Neural cell (in vitro differentiated cells): ENCODE measurements around the gene TMEM170A. TPM values are rescaled to one million over a fixed set of nuclear protein-coding genes. Genes with fewer than 3 reads are reported as not detected.

Experiments
- H2AFZ ChIP-seq: fragments of 200-600, 300-800 bp; sonication (generic), shearing (Covaris generic); 2 replicates; pipeline ENCODE4 v1.6.0; 2014; ENCODE audit warnings: low read depth, mild to moderate bottlenecking, antibody characterized with exemption, low read length, moderate library complexity
- H3F3A ChIP-seq: fragments of 200-600 bp; shearing (Covaris generic); 2 replicates; pipeline ENCODE4 v1.6.1; 2016; ENCODE audit warnings: mild to moderate bottlenecking, moderate library complexity, mixed read lengths, antibody characterized with exemption, low read length; ENCODE audit not compliant: insufficient read depth, poor library complexity, severe bottlenecking
- H3K27ac ChIP-seq: fragments of 200-600, 300-800 bp; sonication (generic), shearing (Covaris generic); 2 replicates; pipeline ENCODE4 v1.5.1; 2014; ENCODE audit warnings: mild to moderate bottlenecking, low read length, moderate library complexity
- H3K27me3 ChIP-seq: fragments of 300-800, 200-600 bp; sonication (generic), shearing (Covaris generic); 2 replicates; pipeline ENCODE4 v1.6.0; 2014; ENCODE audit warnings: mild to moderate bottlenecking, low read depth, low read length, moderate library complexity; ENCODE audit not compliant: insufficient read depth
- H3K36me3 ChIP-seq: fragments of 300-800, 200-600 bp; sonication (generic), shearing (Covaris generic); 2 replicates; pipeline ENCODE4 v1.5.1; 2014; ENCODE audit warnings: mild to moderate bottlenecking, antibody characterized with exemption, low read length, moderate library complexity; ENCODE audit not compliant: insufficient read depth
- H3K4me2 ChIP-seq: fragments of 300-800, 200-600 bp; sonication (generic), shearing (Covaris generic); 2 replicates; pipeline ENCODE4 v1.6.0; 2014; ENCODE audit warnings: mild to moderate bottlenecking, low read length
- H3K4me3 ChIP-seq: fragments of 300-800, 200-600 bp; sonication (generic), shearing (Covaris generic); 2 replicates; pipeline ENCODE4 v1.5.1; 2014; ENCODE audit warnings: mild to moderate bottlenecking, low read length, moderate library complexity
- H3K79me2 ChIP-seq: fragments of 200-600 bp; shearing (Covaris generic); replicated peaks from 2 replicates; pipeline ENCODE4 v1.6.0; 2014; ENCODE audit warnings: mild to moderate bottlenecking, low read length, moderate library complexity; ENCODE audit not compliant: insufficient read depth
- H3K9ac ChIP-seq: fragments of 300-800, 200-600 bp; sonication (generic), shearing (Covaris generic); 2 replicates; pipeline ENCODE4 v1.6.1; 2016; ENCODE audit warnings: mild to moderate bottlenecking, low read length, mixed read lengths
- H3K9me2 ChIP-seq: fragments of 200-600 bp; shearing (Covaris generic); 2 replicates; pipeline ENCODE4 v1.6.1; 2016; ENCODE audit warnings: mild to moderate bottlenecking, low read length, mixed read lengths; ENCODE audit not compliant: insufficient read depth
- H3K9me3 ChIP-seq: fragments of 200-600, 300-800 bp; sonication (generic), shearing (Covaris generic); 2 replicates; pipeline ENCODE4 v1.6.1; 2016; ENCODE audit warnings: mild to moderate bottlenecking, mixed run types, low read length, moderate library complexity, mixed read lengths
- H4K20me1 ChIP-seq: fragments of 200-600 bp; shearing (Covaris generic); 2 replicates; pipeline ENCODE4 v1.6.1; 2016; ENCODE audit warnings: mild to moderate bottlenecking, mixed run types; ENCODE audit not compliant: insufficient read depth
- CTCF ChIP-seq: fragments of 450-650 bp; IDR thresholded peaks from 2 replicates; pipeline ENCODE4 v1.5.1; 2014; ENCODE audit warnings: antibody characterized with exemption, mild to moderate bottlenecking, moderate library complexity; ENCODE audit not compliant: poor library complexity, severe bottlenecking
- EP300 ChIP-seq: fragments of 450-650 bp; conservative IDR thresholded peaks from 2 replicates; pipeline ENCODE4 v1.6.1; 2014; ENCODE audit warnings: antibody characterized with exemption, mild to moderate bottlenecking, moderate library complexity; ENCODE audit not compliant: poor library complexity, severe bottlenecking
- EZH2 ChIP-seq: fragments of 200-600, 300-800 bp; shearing (Covaris generic), sonication (generic); IDR thresholded peaks from 2 replicates; pipeline ENCODE4 v1.6.1; 2014; ENCODE audit warnings: antibody characterized with exemption, low read length, borderline replicate concordance, mild to moderate bottlenecking; ENCODE audit not compliant: insufficient read depth, poor library complexity, severe bottlenecking
- MXI1 ChIP-seq: fragments of 450-650 bp; conservative IDR thresholded peaks from 2 replicates; pipeline ENCODE4 v1.6.1; 2014; ENCODE audit warnings: antibody characterized with exemption, mild to moderate bottlenecking; ENCODE audit not compliant: poor library complexity, severe bottlenecking
- POLR2AphosphoS5 ChIP-seq: IDR thresholded peaks from 2 replicates; pipeline ENCODE4 v1.6.1; 2012
- RAD21 ChIP-seq: fragments of 450-650 bp; conservative IDR thresholded peaks from 2 replicates; pipeline ENCODE4 v1.6.1; 2014; ENCODE audit warnings: antibody characterized with exemption, mild to moderate bottlenecking, moderate library complexity
- REST ChIP-seq: IDR thresholded peaks from 2 replicates; pipeline ENCODE4 v1.6.1; 2012; ENCODE audit warnings: borderline replicate concordance
- SMC3 ChIP-seq: fragments of 450-650 bp; conservative IDR thresholded peaks from 2 replicates; pipeline ENCODE4 v1.6.1; 2014; ENCODE audit warnings: antibody characterized with exemption, mild to moderate bottlenecking, moderate library complexity; ENCODE audit not compliant: poor library complexity
- TAF1 ChIP-seq: IDR thresholded peaks from 2 replicates; pipeline ENCODE4 v1.6.1; 2012; ENCODE audit warnings: low read depth
- polyA plus RNA-seq: library from polyadenylated mRNA; depleted of rRNA; stranded (reverse); fragments of >200 nt; gene quantifications from 2 replicates; pipeline ENCODE4 v1.2.3, GENCODE V29; 2014

Gene TMEM170A
- polyA plus RNA-seq, 1 donor from 2014 or later = 35.9 TPM

- no peak overlapping the region for H3K4me2 ChIP-seq
- H3K4me3 ChIP-seq = no peak overlapping the region
These were observed 29.7 kb upstream of the TMEM170A start for GRCh38 chr16:75494184-75494583.

GRCh38 chr16:75491876-75492275 is 27.4 kb upstream of the TMEM170A start:
- Histone ChIP-seq H3K9ac (no peak overlapping the region), H3K4me3 (no peak overlapping the region), H2AFZ (no peak overlapping the region), H3K27me3 (peaks cover 15% of the 10 kb centered on the region), H3K36me3 (no peaks in the 10 kb centered on the region), H3K4me2 (no peak overlapping the region), H3K9me3 (no peaks in the 10 kb centered on the region), H3K9me2 (no peaks in the 10 kb centered on the region), H4K20me1 (no peaks in the 10 kb centered on the region), H3K27ac (no peak overlapping the region), H3K79me2 (no peaks in the 10 kb centered on the region), H3F3A (no peaks in the 10 kb centered on the region)
- TF ChIP-seq TAF1 = no peak

More at GRCh38 chr16:75494184-75494583, 29.7 kb upstream of the TMEM170A start:
- no peak overlapping the region for H3K27ac ChIP-seq
- no peaks in the 10 kb centered on the region for H3K79me2 ChIP-seq
- H3K9me2 ChIP-seq = no peaks in the 10 kb centered on the region
- H3K9ac ChIP-seq = no peak overlapping the region
- no peaks in the 10 kb centered on the region for H3K36me3 ChIP-seq
- no peak overlapping the region for H2AFZ ChIP-seq
- H3K9me3 ChIP-seq = no peaks in the 10 kb centered on the region
- H3F3A ChIP-seq = no peaks in the 10 kb centered on the region
- TF ChIP-seq MXI1 = no peak
- TF ChIP-seq SMC3 = no peak
- TF ChIP-seq REST = no peak
- no peak for TF ChIP-seq RAD21
- TF ChIP-seq POLR2AphosphoS5 = no peak
- TF ChIP-seq TAF1 = no peak
- no peak for TF ChIP-seq CTCF
- no peak for TF ChIP-seq EZH2
- TF ChIP-seq EP300 = no peak
- peaks cover 15% of the 10 kb centered on the region for H3K27me3 ChIP-seq
- no peaks in the 10 kb centered on the region for H4K20me1 ChIP-seq

- Histone ChIP-seq H3K27me3 (no peaks in the 10 kb centered on the region), H3K27ac (no peak overlapping the region)
These were observed 23.8 kb upstream of the TMEM170A start for GRCh38 chr16:75488322-75488721.

More at GRCh38 chr16:75488322-75488721, 23.8 kb upstream of the TMEM170A start:
- H3K9me2 ChIP-seq = no peaks in the 10 kb centered on the region
- H2AFZ ChIP-seq = no peak overlapping the region
- H4K20me1 ChIP-seq = no peaks in the 10 kb centered on the region
- H3K9ac ChIP-seq = no peak overlapping the region
- no peaks in the 10 kb centered on the region for H3K9me3 ChIP-seq
- H3K4me2 ChIP-seq = no peak overlapping the region
- no peak overlapping the region for H3K4me3 ChIP-seq
- no peaks in the 10 kb centered on the region for H3K79me2 ChIP-seq
- TF ChIP-seq RAD21 (no peak), CTCF (no peak), EP300 (no peak), EZH2 (no peak), POLR2AphosphoS5 (no peak), TAF1 (no peak), SMC3 (no peak), MXI1 (no peak), REST (no peak)
- H3F3A ChIP-seq = no peaks in the 10 kb centered on the region
- H3K36me3 ChIP-seq = no peaks in the 10 kb centered on the region
